GM12878 (cell line): ENCODE results near the gene SNX15. TPM values are rescaled to one million over a fixed set of nuclear protein-coding genes. Genes with fewer than 3 reads are reported as not detected.

Source experiments
- CREM ChIP-seq: IDR thresholded peaks from 2 replicates; pipeline ENCODE4 v1.6.1; 2014; ENCODE audit warnings: antibody characterized with exemption, low read depth
- CUX1 ChIP-seq: IDR thresholded peaks from 2 replicates; pipeline ENCODE4 v1.6.1; 2012; ENCODE audit warnings: improper control_type of control experiment, low read depth, low read length; ENCODE audit not compliant: insufficient replicate concordance
- EZH2 ChIP-seq: IDR thresholded peaks from 2 replicates; pipeline ENCODE4 v1.6.1; 2012; ENCODE audit warnings: low read depth, mild to moderate bottlenecking, control low read depth, inconsistent platforms, low read length, borderline replicate concordance; ENCODE audit not compliant: control insufficient read depth
- HDAC2 ChIP-seq: fragments of 200-600 bp; sonication (generic); IDR thresholded peaks from 2 replicates; pipeline ENCODE4 v1.6.1; 2017
- MLLT1 ChIP-seq: fragments of 450-650 bp; IDR thresholded peaks from 2 replicates; pipeline ENCODE4 v1.6.1; 2016; ENCODE audit warnings: mild to moderate bottlenecking
- MTA2 ChIP-seq: fragments of 450-650 bp; IDR thresholded peaks from 2 replicates; pipeline ENCODE4 v1.6.1; 2016; ENCODE audit warnings: low read depth, mild to moderate bottlenecking, moderate library complexity
- NFXL1 ChIP-seq: fragments of 450-650 bp; IDR thresholded peaks from 2 replicates; pipeline ENCODE4 v1.6.1; 2017; ENCODE audit warnings: antibody characterized with exemption, mild to moderate bottlenecking, borderline replicate concordance
- NFYB ChIP-seq: IDR thresholded peaks from 2 replicates; pipeline ENCODE4 v1.6.1; 2011; ENCODE audit warnings: low read depth, mild to moderate bottlenecking, low read length, improper control_type of control experiment, moderate library complexity; ENCODE audit not compliant: insufficient read depth
- RAD21 ChIP-seq: IDR thresholded peaks from 2 replicates; pipeline ENCODE4 v1.6.1; 2011; ENCODE audit warnings: mild to moderate bottlenecking, low read depth, low read length, moderate library complexity; ENCODE audit not compliant: insufficient read depth
- SIX5 ChIP-seq: IDR thresholded peaks from 2 replicates; pipeline ENCODE4 v1.6.1; 2011; ENCODE audit warnings: mild to moderate bottlenecking, low read depth, low read length, moderate library complexity; ENCODE audit not compliant: severe bottlenecking
- SMAD5 ChIP-seq: IDR thresholded peaks from 2 replicates; pipeline ENCODE4 v1.6.1; 2016; ENCODE audit warnings: antibody characterized with exemption, low read depth
- SUPT20H ChIP-seq: IDR thresholded peaks from 2 replicates; pipeline ENCODE4 v1.6.1; 2011; ENCODE audit warnings: low read depth, mild to moderate bottlenecking, low read length, moderate library complexity, borderline replicate concordance; ENCODE audit not compliant: control insufficient read depth
- TAF1 ChIP-seq: IDR thresholded peaks from 2 replicates; pipeline ENCODE4 v1.6.1; 2011; ENCODE audit warnings: mild to moderate bottlenecking, low read depth, low read length, borderline replicate concordance
- TCF12 ChIP-seq: IDR thresholded peaks from 2 replicates; pipeline ENCODE4 v1.6.1; 2011; ENCODE audit warnings: low read depth, mild to moderate bottlenecking, low read length
- polyA plus RNA-seq, 11 experiments: library from polyadenylated mRNA; depleted of rRNA in 4 of 11; unstranded in 6 of 11; stranded (reverse) in 5 of 11; fragments of >200 nt; fragmentation: Nextera tagmentation in 4 of 11; fragmentation: Illumina TruSeq in 1 of 11; extraction: Ambion mirVana in 4 of 11; extraction: Trizol in 1 of 11; gene quantifications; 1 replicate in 1 of 11; 2 replicates in 10 of 11; pipeline versions ENCODE4 v1.2.1 to v1.2.3, GENCODE V29; 2011 to 2016; ENCODE audit warnings: inconsistent platforms in 2 of 11, missing spikeins in 2 of 11, low read depth in 1 of 11
- total RNA-seq, 4 experiments: library from RNA; depleted of rRNA in 3 of 4; stranded (reverse); fragments of >200 nt in 3 of 4; fragmentation: Illumina TruSeq in 1 of 4; extraction: Trizol in 1 of 4; gene quantifications; 2 replicates each; pipeline versions ENCODE4 v1.2.1 to v1.2.3, GENCODE V29; 2013 to 2021
- TF ChIP-seq, protein P1 (sequence below): fragments of 450-650 bp; IDR thresholded peaks from 2 replicates; pipeline ENCODE4 v1.6.1; 2017; ENCODE audit warnings: mild to moderate bottlenecking, low read depth, inconsistent platforms; ENCODE audit not compliant: poor library complexity, severe bottlenecking
- TF ChIP-seq, protein P2 (sequence below): IDR thresholded peaks from 2 replicates; pipeline ENCODE4 v1.6.1; 2012; ENCODE audit warnings: low read length, inconsistent platforms
- TF ChIP-seq, protein P3 (sequence below): IDR thresholded peaks from 2 replicates; pipeline ENCODE4 v1.6.1; 2012; ENCODE audit warnings: low read depth, low read length, improper control_type of control experiment

SNX15 gene
- total and polyA plus RNA-seq, 10 of the 15 experiments (the other 5 are each of a cell fraction or from before 2014, with no cell fraction given), result 2.4 to 24.0 (median 16.1) TPM

GRCh38 chr11:65027213-65028067 is at the start of gene SNX15 (continued):
- peak; percentile 26 for TF ChIP-seq CUX1
- TF ChIP-seq TAF1, result no peak
- TF ChIP-seq SMAD5, result no peak
- TF ChIP-seq SUPT20H, result peak; percentile 20; the same call in 1 of the 2 replicates
- TF ChIP-seq, protein P1, sequence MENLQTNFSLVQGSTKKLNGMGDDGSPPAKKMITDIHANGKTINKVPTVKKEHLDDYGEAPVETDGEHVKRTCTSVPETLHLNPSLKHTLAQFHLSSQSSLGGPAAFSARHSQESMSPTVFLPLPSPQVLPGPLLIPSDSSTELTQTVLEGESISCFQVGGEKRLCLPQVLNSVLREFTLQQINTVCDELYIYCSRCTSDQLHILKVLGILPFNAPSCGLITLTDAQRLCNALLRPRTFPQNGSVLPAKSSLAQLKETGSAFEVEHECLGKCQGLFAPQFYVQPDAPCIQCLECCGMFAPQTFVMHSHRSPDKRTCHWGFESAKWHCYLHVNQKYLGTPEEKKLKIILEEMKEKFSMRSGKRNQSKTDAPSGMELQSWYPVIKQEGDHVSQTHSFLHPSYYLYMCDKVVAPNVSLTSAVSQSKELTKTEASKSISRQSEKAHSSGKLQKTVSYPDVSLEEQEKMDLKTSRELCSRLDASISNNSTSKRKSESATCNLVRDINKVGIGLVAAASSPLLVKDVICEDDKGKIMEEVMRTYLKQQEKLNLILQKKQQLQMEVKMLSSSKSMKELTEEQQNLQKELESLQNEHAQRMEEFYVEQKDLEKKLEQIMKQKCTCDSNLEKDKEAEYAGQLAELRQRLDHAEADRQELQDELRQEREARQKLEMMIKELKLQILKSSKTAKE, result no peak
- no peak for TF ChIP-seq NFYB
- TF ChIP-seq TCF12, result 0 out of 2 replicates have a peak, but pooled peaks have one; percentile 36
- peak; percentile 9 for TF ChIP-seq SIX5
- TF ChIP-seq, protein P2, sequence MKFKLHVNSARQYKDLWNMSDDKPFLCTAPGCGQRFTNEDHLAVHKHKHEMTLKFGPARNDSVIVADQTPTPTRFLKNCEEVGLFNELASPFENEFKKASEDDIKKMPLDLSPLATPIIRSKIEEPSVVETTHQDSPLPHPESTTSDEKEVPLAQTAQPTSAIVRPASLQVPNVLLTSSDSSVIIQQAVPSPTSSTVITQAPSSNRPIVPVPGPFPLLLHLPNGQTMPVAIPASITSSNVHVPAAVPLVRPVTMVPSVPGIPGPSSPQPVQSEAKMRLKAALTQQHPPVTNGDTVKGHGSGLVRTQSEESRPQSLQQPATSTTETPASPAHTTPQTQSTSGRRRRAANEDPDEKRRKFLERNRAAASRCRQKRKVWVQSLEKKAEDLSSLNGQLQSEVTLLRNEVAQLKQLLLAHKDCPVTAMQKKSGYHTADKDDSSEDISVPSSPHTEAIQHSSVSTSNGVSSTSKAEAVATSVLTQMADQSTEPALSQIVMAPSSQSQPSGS, result no peak
- TF ChIP-seq HDAC2, result no peak
- TF ChIP-seq MTA2, result no peak; the same call in 1 of the 2 replicates
- TF ChIP-seq NFXL1, result no peak
- no peak; the same call in 1 of the 2 replicates for TF ChIP-seq CREM
- TF ChIP-seq MLLT1, result peak; percentile 68; the same call in 1 of the 2 replicates
- peak; percentile 28; the same call in 1 of the 2 replicates for TF ChIP-seq RAD21
- no peak for TF ChIP-seq EZH2
- TF ChIP-seq, protein P3, sequence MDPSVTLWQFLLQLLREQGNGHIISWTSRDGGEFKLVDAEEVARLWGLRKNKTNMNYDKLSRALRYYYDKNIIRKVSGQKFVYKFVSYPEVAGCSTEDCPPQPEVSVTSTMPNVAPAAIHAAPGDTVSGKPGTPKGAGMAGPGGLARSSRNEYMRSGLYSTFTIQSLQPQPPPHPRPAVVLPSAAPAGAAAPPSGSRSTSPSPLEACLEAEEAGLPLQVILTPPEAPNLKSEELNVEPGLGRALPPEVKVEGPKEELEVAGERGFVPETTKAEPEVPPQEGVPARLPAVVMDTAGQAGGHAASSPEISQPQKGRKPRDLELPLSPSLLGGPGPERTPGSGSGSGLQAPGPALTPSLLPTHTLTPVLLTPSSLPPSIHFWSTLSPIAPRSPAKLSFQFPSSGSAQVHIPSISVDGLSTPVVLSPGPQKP, result peak; percentile 50; the same call in 1 of the 2 replicates
